ENCODE measurements around the gene PSMC6. TPM values are rescaled to one million over a fixed set of nuclear protein-coding genes. Genes with fewer than 3 reads are reported as not detected.

PSMC6 gene
- total RNA-seq, 1 experiment from 2014 or later: 103 TPM

DNA sequence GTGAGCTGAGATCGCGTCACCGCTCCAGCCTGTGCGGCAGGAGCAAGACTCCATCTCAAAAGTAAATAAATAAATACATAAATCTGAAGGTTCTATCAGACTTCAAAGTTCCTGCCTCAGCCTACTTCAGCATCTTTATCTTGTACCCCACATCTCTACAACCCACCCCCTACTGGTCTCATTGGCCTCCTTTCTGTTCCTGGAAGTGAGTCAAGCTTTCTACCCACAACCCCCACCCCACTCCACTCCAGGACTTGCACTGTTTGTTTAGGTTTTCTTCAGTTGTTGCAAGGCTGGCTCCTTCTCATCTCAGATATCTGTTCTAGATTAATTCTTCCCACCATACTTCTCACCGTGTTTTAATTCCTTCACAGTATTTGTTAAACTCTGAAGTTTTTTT, 714 bp upstream of the PSMC6 start:
- Histone ChIP-seq H4K20me1 (ENCODE audit: control insufficient read depth, insufficient read depth, insufficient read length) (no peaks in the 10 kb centered on the region), H3K27me3 (ENCODE audit: insufficient read depth, low read length) (no peaks in the 10 kb centered on the region), H2BK20ac (ENCODE audit: low read depth, low read length, poor library complexity, severe bottlenecking) (no peak overlapping the region), H3K23me2 (ENCODE audit: insufficient read length, low read depth, low read length, poor library complexity, severe bottlenecking) (no peaks in the 10 kb centered on the region), H2BK5ac (ENCODE audit: insufficient read length, low read length) (no peak overlapping the region), H3K14ac (ENCODE audit: insufficient read depth, low read length) (no peak overlapping the region), H3K23ac (ENCODE audit: insufficient read length, low read depth, low read length) (no peak overlapping the region), H3K18ac (ENCODE audit: insufficient read length, low read depth, low read length) (no peak overlapping the region), H3K9me3 (ENCODE audit: control insufficient read depth, low read depth, low read length) (no peaks in the 10 kb centered on the region), H2AK5ac (ENCODE audit: insufficient read length, low read length) (no peak overlapping the region), H3K56ac (ENCODE audit: insufficient read length, low read depth, low read length) (no peak overlapping the region), H3K79me1 (ENCODE audit: insufficient read depth, low read depth, low read length, poor library complexity, severe bottlenecking) (peaks cover 8% of the 10 kb centered on the region), H2BK15ac (ENCODE audit: low read depth, low read length) (no peak overlapping the region), H3T11ph (ENCODE audit: low read length) (no peak overlapping the region), H4K91ac (ENCODE audit: insufficient read length, low read depth, low read length) (no peak overlapping the region), H2AFZ (ENCODE audit: low read length) (no peak overlapping the region), H4K8ac (replicated peaks; ENCODE audit: insufficient read length, low read depth, low read length) (no peak overlapping the region), H3K4me1 (ENCODE audit: insufficient read depth, low read length) (no peaks in the 10 kb centered on the region), H3K79me2 (ENCODE audit: insufficient read depth, low read length) (peaks cover 10% of the 10 kb centered on the region; the same call in 1 of the 2 replicates), H2BK12ac (ENCODE audit: insufficient read length, low read depth, low read length) (no peak overlapping the region), H3K27ac (ENCODE audit: insufficient read length, low read depth, low read length) (no peak overlapping the region), H2BK120ac (ENCODE audit: low read depth, low read length, poor library complexity, severe bottlenecking) (no peak overlapping the region), H3K9ac (ENCODE audit: extremely low read depth, insufficient read length, low read length) (no peak overlapping the region), H3K4ac (ENCODE audit: low read depth, low read length) (no peak overlapping the region), H4K5ac (ENCODE audit: insufficient read length, low read depth, low read length) (no peak overlapping the region), H3K4me2 (ENCODE audit: insufficient read depth, insufficient read length, low read length) (peak overlapping the region; percentile 93)
- Mint-ChIP-seq H3K36me3 (ENCODE audit: insufficient read depth in 1 of 3, low read depth in 3 of 3) (peaks cover 27 to 45% (median 40%) of the 10 kb centered on the region in 3 experiments), H3K27me3 (ENCODE audit: low read depth) (no peaks in the 10 kb centered on the region; the same call in 1 of the 2 replicates), H3K4me3 (peak overlapping the region; percentile 100), H3K4me1 (peaks cover 10 to 21% of the 10 kb centered on the region in 2 experiments), H3K27ac (peak overlapping the region; percentile 92 to 98 (median 97); a peak in 5 of 7 replicates), H3K9me3 (no peaks in the 10 kb centered on the region; a peak in 1 of 5 replicates)
- DNase-seq: no peak
- WGBS (ENCODE audit: extremely low coverage, insufficient read length, low lambda C conversion rate): no CpG with 5 or more reads among the region's 5 CpGs
- TF ChIP-seq, protein P1, sequence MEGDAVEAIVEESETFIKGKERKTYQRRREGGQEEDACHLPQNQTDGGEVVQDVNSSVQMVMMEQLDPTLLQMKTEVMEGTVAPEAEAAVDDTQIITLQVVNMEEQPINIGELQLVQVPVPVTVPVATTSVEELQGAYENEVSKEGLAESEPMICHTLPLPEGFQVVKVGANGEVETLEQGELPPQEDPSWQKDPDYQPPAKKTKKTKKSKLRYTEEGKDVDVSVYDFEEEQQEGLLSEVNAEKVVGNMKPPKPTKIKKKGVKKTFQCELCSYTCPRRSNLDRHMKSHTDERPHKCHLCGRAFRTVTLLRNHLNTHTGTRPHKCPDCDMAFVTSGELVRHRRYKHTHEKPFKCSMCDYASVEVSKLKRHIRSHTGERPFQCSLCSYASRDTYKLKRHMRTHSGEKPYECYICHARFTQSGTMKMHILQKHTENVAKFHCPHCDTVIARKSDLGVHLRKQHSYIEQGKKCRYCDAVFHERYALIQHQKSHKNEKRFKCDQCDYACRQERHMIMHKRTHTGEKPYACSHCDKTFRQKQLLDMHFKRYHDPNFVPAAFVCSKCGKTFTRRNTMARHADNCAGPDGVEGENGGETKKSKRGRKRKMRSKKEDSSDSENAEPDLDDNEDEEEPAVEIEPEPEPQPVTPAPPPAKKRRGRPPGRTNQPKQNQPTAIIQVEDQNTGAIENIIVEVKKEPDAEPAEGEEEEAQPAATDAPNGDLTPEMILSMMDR (conservative IDR thresholded peaks at IDR 0.05): no peak

Data from H9 (cell line).